ENCODE measurements around the gene ASB1. TPM values are rescaled to one million over a fixed set of nuclear protein-coding genes. Genes with fewer than 3 reads are reported as not detected.

The ASB1 gene
- total and polyA plus RNA-seq, 2 of the 13 experiments (the other 11 are each of a cell fraction or from before 2014, with no cell fraction given), result 48.6 to 49.2 TPM

DNA sequence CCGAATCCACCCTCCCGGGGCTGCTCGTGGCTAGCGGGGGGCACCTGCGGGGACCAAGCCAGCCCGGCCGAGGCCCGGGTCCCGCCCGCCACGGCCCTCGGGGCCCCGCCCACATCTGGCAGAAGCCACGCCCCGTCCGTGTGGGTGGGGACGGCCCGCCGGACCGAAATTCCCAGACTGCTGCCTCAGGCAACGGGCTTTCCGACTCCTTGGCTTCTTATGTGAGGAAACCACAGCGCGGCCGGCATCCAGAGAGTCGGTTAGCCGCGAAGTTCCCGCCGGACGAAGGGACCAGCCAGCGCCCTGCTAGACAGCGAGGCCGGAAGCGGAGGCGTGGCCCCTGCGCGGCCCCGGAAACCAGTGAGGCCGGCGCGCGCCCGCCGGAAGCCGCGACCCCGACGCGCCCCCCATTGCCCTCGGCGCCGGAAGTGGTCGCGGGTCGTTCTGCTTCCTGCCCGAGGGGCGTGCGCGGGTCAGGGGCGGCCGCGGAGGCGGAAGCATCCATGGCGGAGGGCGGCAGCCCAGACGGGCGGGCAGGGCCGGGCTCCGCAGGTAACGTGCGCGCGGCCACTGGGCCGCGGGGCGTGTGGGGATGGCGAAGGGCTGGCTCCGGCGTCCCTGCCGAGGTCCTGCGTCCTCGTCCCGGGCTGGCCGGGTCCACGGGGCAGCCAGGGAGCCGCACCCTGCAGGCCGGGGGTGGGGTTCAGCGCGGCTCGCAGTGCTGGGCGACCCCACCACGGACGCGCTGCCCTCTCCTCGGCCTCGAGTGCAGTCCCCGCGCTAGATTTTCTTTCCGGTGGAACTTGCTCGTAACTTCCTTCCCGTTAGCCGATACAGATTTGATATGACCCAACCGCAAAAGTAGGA lies at the start of gene ASB1 (continued):
- TF ChIP-seq, protein P1, sequence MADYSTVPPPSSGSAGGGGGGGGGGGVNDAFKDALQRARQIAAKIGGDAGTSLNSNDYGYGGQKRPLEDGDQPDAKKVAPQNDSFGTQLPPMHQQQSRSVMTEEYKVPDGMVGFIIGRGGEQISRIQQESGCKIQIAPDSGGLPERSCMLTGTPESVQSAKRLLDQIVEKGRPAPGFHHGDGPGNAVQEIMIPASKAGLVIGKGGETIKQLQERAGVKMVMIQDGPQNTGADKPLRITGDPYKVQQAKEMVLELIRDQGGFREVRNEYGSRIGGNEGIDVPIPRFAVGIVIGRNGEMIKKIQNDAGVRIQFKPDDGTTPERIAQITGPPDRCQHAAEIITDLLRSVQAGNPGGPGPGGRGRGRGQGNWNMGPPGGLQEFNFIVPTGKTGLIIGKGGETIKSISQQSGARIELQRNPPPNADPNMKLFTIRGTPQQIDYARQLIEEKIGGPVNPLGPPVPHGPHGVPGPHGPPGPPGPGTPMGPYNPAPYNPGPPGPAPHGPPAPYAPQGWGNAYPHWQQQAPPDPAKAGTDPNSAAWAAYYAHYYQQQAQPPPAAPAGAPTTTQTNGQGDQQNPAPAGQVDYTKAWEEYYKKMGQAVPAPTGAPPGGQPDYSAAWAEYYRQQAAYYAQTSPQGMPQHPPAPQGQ (CRISPR knock-in tag; IDR thresholded peaks at IDR 0.05; ENCODE audit: borderline replicate concordance), result 0 out of 2 replicates have a peak, but pooled peaks have one; percentile 48
- TF ChIP-seq ZNF101 (CRISPR knock-in tag; IDR thresholded peaks at IDR 0.05; ENCODE audit: borderline replicate concordance, low read depth), result no peak
- TF ChIP-seq, protein P2, sequence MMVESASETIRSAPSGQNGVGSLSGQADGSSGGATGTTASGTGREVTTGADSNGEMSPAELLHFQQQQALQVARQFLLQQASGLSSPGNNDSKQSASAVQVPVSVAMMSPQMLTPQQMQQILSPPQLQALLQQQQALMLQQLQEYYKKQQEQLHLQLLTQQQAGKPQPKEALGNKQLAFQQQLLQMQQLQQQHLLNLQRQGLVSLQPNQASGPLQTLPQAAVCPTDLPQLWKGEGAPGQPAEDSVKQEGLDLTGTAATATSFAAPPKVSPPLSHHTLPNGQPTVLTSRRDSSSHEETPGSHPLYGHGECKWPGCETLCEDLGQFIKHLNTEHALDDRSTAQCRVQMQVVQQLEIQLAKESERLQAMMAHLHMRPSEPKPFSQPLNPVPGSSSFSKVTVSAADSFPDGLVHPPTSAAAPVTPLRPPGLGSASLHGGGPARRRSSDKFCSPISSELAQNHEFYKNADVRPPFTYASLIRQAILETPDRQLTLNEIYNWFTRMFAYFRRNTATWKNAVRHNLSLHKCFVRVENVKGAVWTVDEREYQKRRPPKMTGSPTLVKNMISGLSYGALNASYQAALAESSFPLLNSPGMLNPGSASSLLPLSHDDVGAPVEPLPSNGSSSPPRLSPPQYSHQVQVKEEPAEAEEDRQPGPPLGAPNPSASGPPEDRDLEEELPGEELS (CRISPR knock-in tag; IDR thresholded peaks at IDR 0.05), result peak; percentile 9; the same call in 1 of the 2 replicates
- no peak; the same call in 1 of the 2 replicates for TF ChIP-seq NR1H2 (CRISPR knock-in tag; IDR thresholded peaks at IDR 0.05; ENCODE audit: borderline replicate concordance, low read depth)
- TF ChIP-seq, protein P3, sequence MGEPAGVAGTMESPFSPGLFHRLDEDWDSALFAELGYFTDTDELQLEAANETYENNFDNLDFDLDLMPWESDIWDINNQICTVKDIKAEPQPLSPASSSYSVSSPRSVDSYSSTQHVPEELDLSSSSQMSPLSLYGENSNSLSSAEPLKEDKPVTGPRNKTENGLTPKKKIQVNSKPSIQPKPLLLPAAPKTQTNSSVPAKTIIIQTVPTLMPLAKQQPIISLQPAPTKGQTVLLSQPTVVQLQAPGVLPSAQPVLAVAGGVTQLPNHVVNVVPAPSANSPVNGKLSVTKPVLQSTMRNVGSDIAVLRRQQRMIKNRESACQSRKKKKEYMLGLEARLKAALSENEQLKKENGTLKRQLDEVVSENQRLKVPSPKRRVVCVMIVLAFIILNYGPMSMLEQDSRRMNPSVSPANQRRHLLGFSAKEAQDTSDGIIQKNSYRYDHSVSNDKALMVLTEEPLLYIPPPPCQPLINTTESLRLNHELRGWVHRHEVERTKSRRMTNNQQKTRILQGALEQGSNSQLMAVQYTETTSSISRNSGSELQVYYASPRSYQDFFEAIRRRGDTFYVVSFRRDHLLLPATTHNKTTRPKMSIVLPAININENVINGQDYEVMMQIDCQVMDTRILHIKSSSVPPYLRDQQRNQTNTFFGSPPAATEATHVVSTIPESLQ (CRISPR knock-in tag; conservative IDR thresholded peaks at IDR 0.05), result peak; percentile 22; the same call in 1 of the 2 replicates
- peak; percentile 1; the same call in 1 of the 2 replicates for TF ChIP-seq ZSCAN9 (CRISPR knock-in tag; IDR thresholded peaks at IDR 0.05; ENCODE audit: borderline replicate concordance)
- peak; percentile 64; the same call in 1 of the 2 replicates for TF ChIP-seq ZNF33B (CRISPR knock-in tag; IDR thresholded peaks at IDR 0.05)
- TF ChIP-seq, protein P4, sequence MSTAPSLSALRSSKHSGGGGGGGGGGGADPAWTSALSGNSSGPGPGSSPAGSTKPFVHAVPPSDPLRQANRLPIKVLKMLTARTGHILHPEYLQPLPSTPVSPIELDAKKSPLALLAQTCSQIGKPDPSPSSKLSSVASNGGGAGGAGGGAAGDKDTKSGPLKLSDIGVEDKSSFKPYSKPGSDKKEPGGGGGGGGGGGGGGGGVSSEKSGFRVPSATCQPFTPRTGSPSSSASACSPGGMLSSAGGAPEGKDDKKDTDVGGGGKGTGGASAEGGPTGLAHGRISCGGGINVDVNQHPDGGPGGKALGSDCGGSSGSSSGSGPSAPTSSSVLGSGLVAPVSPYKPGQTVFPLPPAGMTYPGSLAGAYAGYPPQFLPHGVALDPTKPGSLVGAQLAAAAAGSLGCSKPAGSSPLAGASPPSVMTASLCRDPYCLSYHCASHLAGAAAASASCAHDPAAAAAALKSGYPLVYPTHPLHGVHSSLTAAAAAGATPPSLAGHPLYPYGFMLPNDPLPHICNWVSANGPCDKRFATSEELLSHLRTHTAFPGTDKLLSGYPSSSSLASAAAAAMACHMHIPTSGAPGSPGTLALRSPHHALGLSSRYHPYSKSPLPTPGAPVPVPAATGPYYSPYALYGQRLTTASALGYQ (CRISPR knock-in tag; IDR thresholded peaks at IDR 0.05), result peak; percentile 34; the same call in 1 of the 2 replicates
- no peak for TF ChIP-seq TOE1 (CRISPR knock-in tag; IDR thresholded peaks at IDR 0.05)
- no peak for TF ChIP-seq RFX3 (CRISPR knock-in tag; IDR thresholded peaks at IDR 0.05)
- peak; percentile 57; the same call in 1 of the 2 replicates for TF ChIP-seq KMT2A (CRISPR knock-in tag; IDR thresholded peaks at IDR 0.05)
- TF ChIP-seq ZBTB7A (CRISPR knock-in tag; IDR thresholded peaks at IDR 0.05), result peak; percentile 100
- peak; percentile 27; the same call in 1 of the 2 replicates for TF ChIP-seq TBX2 (CRISPR knock-in tag; IDR thresholded peaks at IDR 0.05; ENCODE audit: borderline replicate concordance)
- TF ChIP-seq, protein P5, sequence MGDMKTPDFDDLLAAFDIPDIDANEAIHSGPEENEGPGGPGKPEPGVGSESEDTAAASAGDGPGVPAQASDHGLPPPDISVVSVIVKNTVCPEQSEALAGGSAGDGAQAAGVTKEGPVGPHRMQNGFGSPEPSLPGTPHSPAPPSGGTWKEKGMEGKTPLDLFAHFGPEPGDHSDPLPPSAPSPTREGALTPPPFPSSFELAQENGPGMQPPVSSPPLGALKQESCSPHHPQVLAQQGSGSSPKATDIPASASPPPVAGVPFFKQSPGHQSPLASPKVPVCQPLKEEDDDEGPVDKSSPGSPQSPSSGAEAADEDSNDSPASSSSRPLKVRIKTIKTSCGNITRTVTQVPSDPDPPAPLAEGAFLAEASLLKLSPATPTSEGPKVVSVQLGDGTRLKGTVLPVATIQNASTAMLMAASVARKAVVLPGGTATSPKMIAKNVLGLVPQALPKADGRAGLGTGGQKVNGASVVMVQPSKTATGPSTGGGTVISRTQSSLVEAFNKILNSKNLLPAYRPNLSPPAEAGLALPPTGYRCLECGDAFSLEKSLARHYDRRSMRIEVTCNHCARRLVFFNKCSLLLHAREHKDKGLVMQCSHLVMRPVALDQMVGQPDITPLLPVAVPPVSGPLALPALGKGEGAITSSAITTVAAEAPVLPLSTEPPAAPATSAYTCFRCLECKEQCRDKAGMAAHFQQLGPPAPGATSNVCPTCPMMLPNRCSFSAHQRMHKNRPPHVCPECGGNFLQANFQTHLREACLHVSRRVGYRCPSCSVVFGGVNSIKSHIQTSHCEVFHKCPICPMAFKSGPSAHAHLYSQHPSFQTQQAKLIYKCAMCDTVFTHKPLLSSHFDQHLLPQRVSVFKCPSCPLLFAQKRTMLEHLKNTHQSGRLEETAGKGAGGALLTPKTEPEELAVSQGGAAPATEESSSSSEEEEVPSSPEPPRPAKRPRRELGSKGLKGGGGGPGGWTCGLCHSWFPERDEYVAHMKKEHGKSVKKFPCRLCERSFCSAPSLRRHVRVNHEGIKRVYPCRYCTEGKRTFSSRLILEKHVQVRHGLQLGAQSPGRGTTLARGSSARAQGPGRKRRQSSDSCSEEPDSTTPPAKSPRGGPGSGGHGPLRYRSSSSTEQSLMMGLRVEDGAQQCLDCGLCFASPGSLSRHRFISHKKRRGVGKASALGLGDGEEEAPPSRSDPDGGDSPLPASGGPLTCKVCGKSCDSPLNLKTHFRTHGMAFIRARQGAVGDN (CRISPR knock-in tag; IDR thresholded peaks at IDR 0.05), result peak; percentile 94
- peak; percentile 28; the same call in 1 of the 2 replicates for TF ChIP-seq ZFP62 (CRISPR knock-in tag; IDR thresholded peaks at IDR 0.05)

All from HepG2 (cell line).